Breast epithelium (tissue), 4 donors: Measurements from ENCODE around the gene LY86. TPM values are rescaled to one million over a fixed set of nuclear protein-coding genes. Genes with fewer than 3 reads are reported as not detected.

Experiments used
- DNase-seq, 2 donors: peaks; one replicate each; pipeline ENCODE4 v3.0.0-alpha.2; 2019; ENCODE audit warnings: low spot score in 2 of 2
- H3K27ac ChIP-seq, 2 donors: fragments of 200-600 bp; sonication (generic) in 1 of 2; one replicate each; pipeline ENCODE4 v1.5.1; 2016 to 2019; ENCODE audit warnings: mild to moderate bottlenecking in 1 of 2
- H3K27me3 ChIP-seq, 2 donors: fragments of 200-600 bp; sonication (generic) in 1 of 2; one replicate each; pipeline versions ENCODE4 v1.5.1 to v1.6.0; 2017 to 2019; ENCODE audit warnings: control low read depth in 1 of 2, mild to moderate bottlenecking in 1 of 2
- H3K36me3 ChIP-seq: fragments of 200-600 bp; one replicate; pipeline ENCODE4 v1.5.1; 2019
- H3K4me1 ChIP-seq, 2 donors: fragments of 200-600 bp; sonication (generic); one replicate each; pipeline ENCODE4 v1.5.1; 2016 to 2019; ENCODE audit warnings: control low read depth in 1 of 2
- H3K4me3 ChIP-seq, 3 donors: fragments of 200-600 bp; sonication (generic); 1 replicate in 2 of 3; 2 replicates in 1 of 3; pipeline ENCODE4 v1.5.1; 2016 to 2019; ENCODE audit warnings: mild to moderate bottlenecking in 3 of 3, moderate library complexity in 2 of 3
- H3K9me3 ChIP-seq, 2 donors: fragments of 200-600 bp; sonication (generic) in 1 of 2; one replicate each; pipeline ENCODE4 v1.5.1; 2016 to 2019; ENCODE audit warnings: control low read depth in 1 of 2
- POLR2A ChIP-seq: fragments of 450-650 bp; IDR thresholded peaks from one replicate; pipeline ENCODE4 v1.6.1; 2016; ENCODE audit warnings: antibody characterized with exemption, mild to moderate bottlenecking, moderate library complexity
- POLR2AphosphoS5 ChIP-seq, 3 donors: sonication (generic); formaldehyde crosslinking; IDR thresholded peaks; one replicate each; pipeline ENCODE4 v1.6.1; 2017; ENCODE audit warnings: antibody characterized with exemption in 3 of 3
- intact Hi-C: fragments of 100-400 bp; cut with DNase I; formaldehyde crosslinking; loops from one replicate; pipeline ENCODE4 v1.15.1; 2023; ENCODE audit warnings: low total_unique reads
- total RNA-seq, 3 donors: library from RNA; depleted of rRNA; stranded (reverse); fragments of >200 nt; gene quantifications; one replicate each; pipeline ENCODE4 v1.1.0, GENCODE V29; 2016
- TF ChIP-seq, protein P1 (sequence below), 3 donors: fragments of 450-650 bp; IDR thresholded peaks; one replicate each; pipeline ENCODE4 v1.5.1; 2016 to 2017; ENCODE audit warnings: antibody characterized with exemption in 3 of 3, mild to moderate bottlenecking in 3 of 3, moderate library complexity in 3 of 3

The LY86 gene
- total RNA-seq, 3 donors from 2014 or later, result 3.3 to 8.3 (median 3.4) TPM

DNA sequence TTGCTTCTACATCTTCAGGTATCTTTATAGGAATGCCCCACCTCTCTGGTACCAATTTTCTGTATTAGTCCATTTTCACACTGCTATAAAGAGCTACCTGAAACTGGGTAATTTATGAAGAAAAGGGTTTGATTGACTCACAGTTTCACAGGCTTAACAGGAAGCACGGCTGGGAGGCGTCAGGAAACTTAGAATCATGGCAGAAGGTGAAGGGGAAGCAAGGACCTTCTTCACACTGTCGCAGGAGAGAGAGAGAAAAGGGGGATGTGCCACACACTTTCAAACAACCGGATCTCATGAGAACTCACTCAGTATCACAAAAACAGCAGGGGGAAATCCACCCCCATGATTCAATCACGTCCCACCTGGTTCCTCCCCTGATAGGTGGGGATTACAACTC, 24.4 kb upstream of the LY86 start:
- Histone ChIP-seq H3K27ac (no peak overlapping the region), H3K9me3 (no peaks in the 10 kb centered on the region), H3K4me3 (no peak overlapping the region), H3K27me3 (peaks cover 0 to 9% of the 10 kb centered on the region in 2 donors), H3K36me3 (no peaks in the 10 kb centered on the region), H3K4me1 (no peaks in the 10 kb centered on the region)
- DNase-seq, result no peak
- TF ChIP-seq, protein P1, sequence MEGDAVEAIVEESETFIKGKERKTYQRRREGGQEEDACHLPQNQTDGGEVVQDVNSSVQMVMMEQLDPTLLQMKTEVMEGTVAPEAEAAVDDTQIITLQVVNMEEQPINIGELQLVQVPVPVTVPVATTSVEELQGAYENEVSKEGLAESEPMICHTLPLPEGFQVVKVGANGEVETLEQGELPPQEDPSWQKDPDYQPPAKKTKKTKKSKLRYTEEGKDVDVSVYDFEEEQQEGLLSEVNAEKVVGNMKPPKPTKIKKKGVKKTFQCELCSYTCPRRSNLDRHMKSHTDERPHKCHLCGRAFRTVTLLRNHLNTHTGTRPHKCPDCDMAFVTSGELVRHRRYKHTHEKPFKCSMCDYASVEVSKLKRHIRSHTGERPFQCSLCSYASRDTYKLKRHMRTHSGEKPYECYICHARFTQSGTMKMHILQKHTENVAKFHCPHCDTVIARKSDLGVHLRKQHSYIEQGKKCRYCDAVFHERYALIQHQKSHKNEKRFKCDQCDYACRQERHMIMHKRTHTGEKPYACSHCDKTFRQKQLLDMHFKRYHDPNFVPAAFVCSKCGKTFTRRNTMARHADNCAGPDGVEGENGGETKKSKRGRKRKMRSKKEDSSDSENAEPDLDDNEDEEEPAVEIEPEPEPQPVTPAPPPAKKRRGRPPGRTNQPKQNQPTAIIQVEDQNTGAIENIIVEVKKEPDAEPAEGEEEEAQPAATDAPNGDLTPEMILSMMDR (IDR thresholded peaks at IDR 0.05), result no peak
- TF ChIP-seq POLR2A (no peak), POLR2AphosphoS5 (IDR thresholded peaks at IDR 0.05) (no peak)
- intact Hi-C loops, result no loop called here

DNA sequence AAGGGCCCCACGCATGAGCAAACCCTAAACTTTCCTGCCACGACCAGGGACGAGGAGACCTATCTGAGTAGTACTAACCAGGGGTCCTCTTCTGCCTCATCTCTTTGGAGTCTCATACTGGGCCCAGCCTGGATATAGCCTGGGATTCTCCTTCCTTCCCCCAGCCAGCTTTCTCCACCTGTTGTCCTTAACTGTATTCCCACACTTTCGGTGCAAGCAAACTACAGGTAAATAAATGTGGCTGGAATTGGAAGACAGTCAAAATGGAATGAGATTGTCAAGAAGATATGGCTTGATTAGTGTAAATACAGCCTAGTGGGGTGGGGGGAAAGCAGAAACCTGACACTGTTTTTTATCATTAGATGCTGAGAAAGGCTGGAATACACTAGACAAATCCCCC, 23.5 kb upstream of the LY86 start:
- DNase-seq, result no peak
- Histone ChIP-seq H3K27ac (no peak overlapping the region), H3K36me3 (no peaks in the 10 kb centered on the region), H3K4me1 (no peaks in the 10 kb centered on the region), H3K9me3 (no peaks in the 10 kb centered on the region), H3K27me3 (peaks cover 0 to 6% of the 10 kb centered on the region in 2 donors), H3K4me3 (no peak overlapping the region)
- TF ChIP-seq, protein P1 (IDR thresholded peaks at IDR 0.05), result no peak
- intact Hi-C loops, result loop anchor here (5.0 kb wide), 1 partner anchor 608 kb away; no protein-coding TSS in a partner anchor

DNA sequence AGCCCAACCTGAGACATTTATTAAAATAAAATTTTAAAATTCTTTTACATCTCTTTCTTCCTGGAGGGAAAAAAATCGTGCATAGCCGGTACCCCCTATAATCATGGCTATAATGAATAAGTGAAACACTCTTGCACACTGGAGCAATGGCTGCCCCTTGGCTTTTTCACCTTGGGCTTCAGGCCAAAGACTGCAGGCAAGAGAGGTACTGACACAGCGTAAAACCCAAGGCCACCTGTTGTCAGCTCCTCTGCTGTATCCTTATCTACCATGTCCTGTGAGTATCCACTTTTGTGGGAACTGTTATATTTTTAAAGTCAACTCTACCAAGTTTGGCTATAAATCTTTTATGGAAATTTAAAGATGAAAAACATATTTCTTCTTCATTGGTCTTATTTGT, 23.0 kb upstream of the LY86 start:
- peaks cover 0 to 2% of the 10 kb centered on the region in 2 donors for H3K27me3 ChIP-seq
- no peak overlapping the region for H3K27ac ChIP-seq
- no peaks in the 10 kb centered on the region for H3K4me1 ChIP-seq
- no peak for DNase-seq
- no peaks in the 10 kb centered on the region for H3K36me3 ChIP-seq
- TF ChIP-seq, protein P1 (IDR thresholded peaks at IDR 0.05), result no peak
- TF ChIP-seq POLR2AphosphoS5 (IDR thresholded peaks at IDR 0.05) (no peak), POLR2A (no peak)
- intact Hi-C loops, result loop anchor here (5.0 kb wide), 1 partner anchor 608 kb away; no protein-coding TSS in a partner anchor
- no peak overlapping the region for H3K4me3 ChIP-seq
- H3K9me3 ChIP-seq, result no peaks in the 10 kb centered on the region

DNA sequence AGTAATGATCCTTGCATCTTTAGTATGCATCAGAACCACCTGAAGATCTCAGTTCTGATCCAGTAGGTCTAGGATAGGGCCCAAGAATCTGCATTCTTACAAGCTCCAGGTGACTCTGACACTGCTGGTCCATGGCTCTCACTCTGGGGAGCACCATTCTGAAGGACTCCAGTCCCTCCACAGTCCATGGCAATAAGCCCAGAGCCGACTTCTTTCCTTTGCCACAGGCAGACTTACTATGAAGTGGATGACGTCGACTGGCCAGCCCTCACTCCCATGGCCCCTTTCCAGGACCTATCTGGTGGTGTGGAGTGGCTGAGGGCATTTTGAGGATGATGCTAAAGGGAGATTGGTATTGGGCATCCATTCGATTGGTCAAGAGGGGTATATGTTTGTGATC, 21.8 kb upstream of the LY86 start:
- H3K4me3 ChIP-seq, result no peak overlapping the region
- TF ChIP-seq POLR2A (no peak), POLR2AphosphoS5 (IDR thresholded peaks at IDR 0.05) (no peak)
- TF ChIP-seq, protein P1 (IDR thresholded peaks at IDR 0.05), result no peak
- H3K27ac ChIP-seq, result no peak overlapping the region
- intact Hi-C loops, result loop anchor here (5.0 kb wide), 1 partner anchor 609 kb away; no protein-coding TSS in a partner anchor
- no peaks in the 10 kb centered on the region for H3K27me3 ChIP-seq
- no peaks in the 10 kb centered on the region for H3K4me1 ChIP-seq
- no peaks in the 10 kb centered on the region for H3K36me3 ChIP-seq
- no peak for DNase-seq
- no peaks in the 10 kb centered on the region for H3K9me3 ChIP-seq

DNA sequence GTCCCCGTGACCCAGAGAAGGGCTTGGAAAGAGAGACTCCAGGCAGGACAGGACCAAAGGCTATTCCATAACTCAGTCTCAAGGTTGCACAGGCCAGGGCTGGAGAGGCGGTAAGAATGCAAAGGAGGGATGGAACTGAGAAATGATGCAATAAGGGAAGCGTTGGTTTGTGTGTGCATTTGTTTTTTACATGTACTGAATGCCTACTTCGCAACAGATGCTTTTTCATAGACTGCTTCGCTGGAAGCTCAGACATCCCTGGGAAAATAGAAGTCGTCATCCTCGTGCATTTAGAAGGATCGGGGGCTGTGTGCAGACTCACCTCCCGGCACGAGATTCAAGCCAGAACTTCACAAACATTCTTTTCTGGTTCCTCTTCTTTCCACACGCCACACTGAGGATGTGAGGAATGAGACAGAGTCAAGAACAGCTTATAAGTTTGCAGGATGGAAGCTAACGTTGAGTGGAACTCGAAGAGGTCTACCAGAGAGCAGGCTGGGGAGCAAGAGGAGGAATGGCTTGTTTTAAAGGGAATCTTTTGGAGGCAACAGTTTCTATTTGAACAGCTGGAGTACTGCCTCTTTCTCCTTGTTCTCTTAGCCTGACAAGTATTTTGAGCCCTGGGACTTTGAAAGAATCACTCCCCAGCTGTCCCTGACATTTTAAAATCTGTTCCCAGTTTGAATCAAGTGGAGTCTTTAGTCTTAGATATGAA, 19.3 kb upstream of the LY86 start:
- intact Hi-C loops, result loop anchor here (5.0 kb wide), 1 partner anchor 612 kb away; no protein-coding TSS in a partner anchor
- TF ChIP-seq, protein P1 (IDR thresholded peaks at IDR 0.05), result no peak
- TF ChIP-seq POLR2AphosphoS5 (IDR thresholded peaks at IDR 0.05) (no peak), POLR2A (no peak)
- Histone ChIP-seq H3K27me3 (no peaks in the 10 kb centered on the region), H3K4me1 (no peaks in the 10 kb centered on the region), H3K9me3 (no peaks in the 10 kb centered on the region), H3K27ac (no peak overlapping the region), H3K36me3 (no peaks in the 10 kb centered on the region), H3K4me3 (no peak overlapping the region)
- DNase-seq, result no peak
